GM12878 (cell line): ENCODE data around the gene DCAF11. TPM values are rescaled to one million over a fixed set of nuclear protein-coding genes. Genes with fewer than 3 reads are reported as not detected.

Experiments
- ATAC-seq: fragments of 200-7000 bp; cut with Tn5 transposase; 3 replicates; pipeline ENCODE4 v1.9.1; 2020; ENCODE audit warnings: mild to moderate bottlenecking, moderate library complexity
- BruUV-seq: library from RNA; stranded (reverse); fragments of 400-500 nt; replicated peaks from 2 replicates; lab custom pipeline; 2021; lab: Mats Ljungman, UMichigan
- CTCF ChIA-PET: fragments of 300-600 bp; sonication (Branson Sonifier 250); formaldehyde crosslinking; extraction: SDS; loops from one replicate; lab custom pipeline; 2021; ENCODE audit warnings: inconsistent platforms; lab: Yijun Ruan, JAX
- POLR2A ChIA-PET: fragments of 350-600 bp; formaldehyde crosslinking; extraction: SDS; loops from one replicate; lab custom pipeline; 2021; ENCODE audit warnings: inconsistent platforms; lab: Charles Lee
- RAD21 ChIA-PET: fragments of 300-600 bp; sonication (Branson Sonifier 250); formaldehyde crosslinking; loops from one replicate; lab custom pipeline; 2023; ENCODE audit warnings: antibody characterized with exemption; ENCODE audit not compliant: unreplicated experiment; lab: Charles Lee
- SMC1A ChIA-PET: fragments of 300-600 bp; sonication (Branson Sonifier 250); formaldehyde crosslinking; loops from one replicate; lab custom pipeline; 2023; ENCODE audit not compliant: unreplicated experiment, uncharacterized antibody; lab: Charles Lee
- DNase-seq: peaks from one replicate; pipeline ENCODE4 v3.0.0-alpha.2; 2011; ENCODE audit warnings: low read depth, low spot score
- FAIRE-seq: peaks from 3 replicates; lab custom pipeline; 2011; peaks lifted over from hg19 to GRCh38; lab: Jason Lieb, UNC
- H2AFZ ChIP-seq: 2 replicates; pipeline ENCODE4 v1.6.0; 2011; ENCODE audit warnings: low read depth, low read length, control low read depth; ENCODE audit not compliant: control insufficient read depth
- H3K27ac ChIP-seq: 2 replicates; pipeline ENCODE4 v1.5.1; 2011; ENCODE audit warnings: control low read depth; ENCODE audit not compliant: control insufficient read depth, insufficient read depth
- H3K27me3 ChIP-seq, 2 experiments: replicated peaks in 1 of 2; 2 replicates each; pipeline versions ENCODE4 v1.6.0 to v1.6.1; 2011; ENCODE audit warnings: low read length in 1 of 2; ENCODE audit not compliant: control insufficient read depth in 2 of 2, insufficient read depth in 2 of 2
- H3K36me3 ChIP-seq, 2 experiments: 2 replicates each; pipeline ENCODE4 v1.5.1; 2011; ENCODE audit warnings: low read length in 1 of 2; ENCODE audit not compliant: control insufficient read depth in 2 of 2, insufficient read depth in 2 of 2
- H3K4me1 ChIP-seq: 2 replicates; pipeline ENCODE4 v1.6.1; 2011; ENCODE audit warnings: mild to moderate bottlenecking, low read length, moderate library complexity, mixed read lengths; ENCODE audit not compliant: control insufficient read depth, insufficient read depth
- H3K4me2 ChIP-seq: 2 replicates; pipeline ENCODE4 v1.6.0; 2011; ENCODE audit warnings: control low read depth; ENCODE audit not compliant: control insufficient read depth, insufficient read depth
- H3K4me3 ChIP-seq: fragments of 200-600 bp; sonication (generic); 2 replicates; pipeline ENCODE4 v1.5.1; 2016
- H3K79me2 ChIP-seq: 2 replicates; pipeline ENCODE4 v1.6.0; 2011; ENCODE audit warnings: low read length; ENCODE audit not compliant: control insufficient read depth, insufficient read depth
- H3K9ac ChIP-seq: 2 replicates; pipeline ENCODE4 v1.8.0; 2011; ENCODE audit warnings: low read length, control low read depth, mixed read lengths; ENCODE audit not compliant: control insufficient read depth, insufficient read depth
- H3K9me3 ChIP-seq: replicated peaks from 3 replicates; pipeline ENCODE4 v1.5.1; 2011; ENCODE audit warnings: mild to moderate bottlenecking, low read length; ENCODE audit not compliant: control insufficient read depth, insufficient read depth
- H4K20me1 ChIP-seq: 2 replicates; pipeline ENCODE4 v1.6.0; 2011; ENCODE audit not compliant: control insufficient read depth, insufficient read depth
- DPF2 ChIP-seq: fragments of 450-650 bp; IDR thresholded peaks from 2 replicates; pipeline ENCODE4 v1.6.1; 2017; ENCODE audit warnings: mild to moderate bottlenecking
- MLLT1 ChIP-seq: fragments of 450-650 bp; IDR thresholded peaks from 2 replicates; pipeline ENCODE4 v1.6.1; 2016; ENCODE audit warnings: mild to moderate bottlenecking
- PAX5 ChIP-seq: IDR thresholded peaks from 2 replicates; pipeline ENCODE4 v1.6.1; 2011; ENCODE audit warnings: low read depth, low read length, borderline replicate concordance
- SMAD1 ChIP-seq: fragments of 450-650 bp; IDR thresholded peaks from 2 replicates; pipeline ENCODE4 v1.6.1; 2018; ENCODE audit warnings: mild to moderate bottlenecking, low read depth; ENCODE audit not compliant: partially characterized antibody
- ZBED1 ChIP-seq: IDR thresholded peaks from 2 replicates; pipeline ENCODE4 v1.6.1; 2016; ENCODE audit warnings: borderline replicate concordance
- WGBS: methylation state at CpG from one replicate; pipeline ENCODE4 v1.1.6; 2016; ENCODE audit warnings: low lambda C conversion rate; ENCODE audit not compliant: insufficient replicate concordance, insufficient coverage; ENCODE audit errors: missing lambda C conversion rate; 5-methylcytosine and 5-hydroxymethylcytosine counted together
- in situ Hi-C: fragments of 300-500 bp; cut with MboI; formaldehyde crosslinking; loops from 9 replicates; pipeline ENCODE4 v1.14.3; 2018; ENCODE audit warnings: mixed read lengths
- intact Hi-C: fragments of 100-400 bp; cut with micrococcal nuclease; formaldehyde crosslinking; loops from one replicate; pipeline ENCODE4 v1.14.2; 2022; ENCODE audit not compliant: unreplicated experiment
- polyA plus RNA-seq, 11 experiments: library from polyadenylated mRNA; depleted of rRNA in 4 of 11; unstranded in 6 of 11; stranded (reverse) in 5 of 11; fragments of >200 nt; fragmentation: Nextera tagmentation in 4 of 11; fragmentation: Illumina TruSeq in 1 of 11; extraction: Ambion mirVana in 4 of 11; extraction: Trizol in 1 of 11; gene quantifications; 1 replicate in 1 of 11; 2 replicates in 10 of 11; pipeline versions ENCODE4 v1.2.1 to v1.2.3, GENCODE V29; 2011 to 2016; ENCODE audit warnings: inconsistent platforms in 2 of 11, missing spikeins in 2 of 11, low read depth in 1 of 11
- total RNA-seq, 4 experiments: library from RNA; depleted of rRNA in 3 of 4; stranded (reverse); fragments of >200 nt in 3 of 4; fragmentation: Illumina TruSeq in 1 of 4; extraction: Trizol in 1 of 4; gene quantifications; 2 replicates each; pipeline versions ENCODE4 v1.2.1 to v1.2.3, GENCODE V29; 2013 to 2021

The DCAF11 gene
- total and polyA plus RNA-seq, 10 of the 15 experiments (the other 5 are each of a cell fraction or from before 2014, with no cell fraction given), result 13.4 to 91.2 (median 68.7) TPM

- H3K36me3 ChIP-seq, result peaks cover 0 to 7% of the 10 kb centered on the region in 2 experiments; a peak in 2 of 4 replicates
- H3K4me3 ChIP-seq, result no peak overlapping the region
- in situ Hi-C loops, result loop anchor here (25.0 kb wide), 1 partner anchor 794 kb away; the partner anchor contains the start of genes BCL2L2, PABPN1 and PPP1R3E
- no peaks in the 10 kb centered on the region for H3K9me3 ChIP-seq
- ChIA-PET RAD21 (interaction anchor here (0.8 to 6.9 kb wide), 5 partner anchors 13 to 54 kb away, joined by 3 to 153 read pairs (median 17); partner anchors contain the start of genes IRF9 and PCK2), POLR2A (interaction anchor here (0.6 to 5.8 kb wide), 6 partner anchors 12 to 473 kb away, joined by 3 to 90 read pairs (median 4); partner anchors contain the start of genes IRF9 and PCK2), CTCF (interaction anchor here (0.9 to 11.3 kb wide), 10 partner anchors 13 to 192 kb away, joined by 3 to 294 read pairs (median 16); partner anchors contain the start of genes DHRS1, IRF9, NOP9 and PCK2), SMC1A (interaction anchor here (1.2 to 9.6 kb wide), 8 partner anchors 10 to 64 kb away, joined by 3 to 195 read pairs (median 16); partner anchors contain the start of genes IRF9, PCK2 and PSME1)
- ATAC-seq, result no peak
- H3K4me1 ChIP-seq, result peaks cover 7% of the 10 kb centered on the region
- TF ChIP-seq DPF2, result no peak
- no peak for DNase-seq
- no peak overlapping the region for H3K4me2 ChIP-seq
- no peak for FAIRE-seq
- H3K27ac ChIP-seq, result no peak overlapping the region
- H3K9ac ChIP-seq, result no peak overlapping the region
- WGBS, result 95% methylated on average over 4 of the region's 4 CpGs
- H2AFZ ChIP-seq, result no peak overlapping the region
- H3K79me2 ChIP-seq, result no peaks in the 10 kb centered on the region
- no TSS peak for BruUV-seq
- no peaks in the 10 kb centered on the region for H3K27me3 ChIP-seq
- no peaks in the 10 kb centered on the region for H4K20me1 ChIP-seq
- intact Hi-C loops, result no loop called here
These were observed 7.8 kb upstream of the DCAF11 start for GRCh38 chr14:24106672-24107271.

DNA sequence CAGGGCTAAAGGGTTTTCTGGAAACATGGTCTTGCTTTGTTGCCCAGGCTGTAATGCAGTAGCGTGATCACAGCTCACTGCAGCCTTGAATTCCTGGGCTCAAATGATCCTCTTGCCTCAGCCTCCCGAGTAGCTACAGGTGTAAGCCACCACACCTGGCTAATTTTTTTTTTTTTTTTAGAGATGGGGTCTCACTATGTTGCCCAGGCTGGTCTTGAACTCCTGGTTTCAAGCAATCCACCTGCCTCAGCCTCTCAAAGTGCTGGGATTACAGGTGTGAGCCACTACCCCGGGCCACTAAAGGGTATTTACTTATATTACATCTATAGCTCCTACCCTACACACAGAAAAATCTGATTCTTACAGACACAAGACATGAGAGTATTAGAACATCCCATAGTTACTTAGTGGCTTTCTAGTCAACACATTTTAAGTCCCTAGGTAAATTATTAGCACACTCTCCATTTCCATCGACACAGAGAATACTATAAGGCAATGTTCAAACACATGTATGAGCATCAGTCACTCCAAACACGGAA lies 6.2 kb upstream of the DCAF11 start:
- 41% methylated on average over 5 of the region's 5 CpGs for whole genome bisulfite sequencing
- H3K27ac ChIP-seq, result peak overlapping the region; percentile 69; the same call in 1 of the 2 replicates
- H3K79me2 ChIP-seq, result peaks cover 2% of the 10 kb centered on the region
- ChIA-PET CTCF (interaction anchor here (0.6 to 11.3 kb wide), 42 partner anchors 8 to 519 kb away, joined by 3 to 294 read pairs (median 6); partner anchors contain the start of genes CARMIL3, CIDEB, DHRS1 and DHRS4L2), RAD21 (interaction anchor here (0.5 to 6.9 kb wide), 31 partner anchors 8 to 199 kb away, joined by 3 to 153 read pairs (median 5); partner anchors contain the start of genes CARMIL3, CHMP4A, CIDEB and CPNE6), POLR2A (interaction anchor here (0.5 to 5.8 kb wide), 16 partner anchors 8 to 297 kb away, joined by 3 to 90 read pairs (median 6); partner anchors contain the start of genes EMC9, IRF9, PCK2 and PSME1), SMC1A (interaction anchor here (0.7 to 9.6 kb wide), 33 partner anchors 8 to 477 kb away, joined by 3 to 195 read pairs (median 6); partner anchors contain the start of genes CARMIL3, CIDEB, EMC9 and IRF9)
- in situ Hi-C loops, result loop anchor here (25.0 kb wide), 1 partner anchor 796 kb away; the partner anchor contains the start of genes BCL2L2, PABPN1 and PPP1R3E
- H3K4me1 ChIP-seq, result peaks cover 7% of the 10 kb centered on the region
- H3K4me2 ChIP-seq, result peak overlapping the region; percentile 46
- no peaks in the 10 kb centered on the region for H4K20me1 ChIP-seq
- ATAC-seq (peak; percentile 55; the same call in 2 of the 3 replicates), DNase-seq (no peak)
- H3K27me3 ChIP-seq, result no peaks in the 10 kb centered on the region
- H3K9ac ChIP-seq, result peak overlapping the region; percentile 59; the same call in 1 of the 2 replicates
- H3K36me3 ChIP-seq, result peaks cover 0 to 4% of the 10 kb centered on the region in 2 experiments; a peak in 2 of 4 replicates
- TF ChIP-seq SMAD1 (peak; percentile 33), MLLT1 (no peak), ZBED1 (0 out of 2 replicates have a peak, but pooled peaks have one; percentile 23), PAX5 (no peak)
- TF ChIP-seq, all 136 proteins: peak for 2
- H3K4me3 ChIP-seq, result no peak overlapping the region
- H3K9me3 ChIP-seq, result no peaks in the 10 kb centered on the region
- H2AFZ ChIP-seq, result peak overlapping the region; percentile 89
- BruUV-seq, result no TSS peak
- intact Hi-C loops, result loop anchor here (1.0 kb wide), 2 partner anchors 50 to 94 kb away; no protein-coding TSS in a partner anchor
- FAIRE-seq, result no peak
